Thoracic aorta (tissue), 2 donors: Measurements from ENCODE around the gene CYP4V2. TPM values are rescaled to one million over a fixed set of nuclear protein-coding genes. Genes with fewer than 3 reads are reported as not detected.

Source experiments
- ATAC-seq: fragments of 150-250 bp; one replicate; pipeline ENCODE4 v1.8.0; 2017; ENCODE audit warnings: low read depth; ENCODE audit not compliant: insufficient number of reproducible peaks, low FRiP score
- DNase-seq: peaks from one replicate; pipeline ENCODE4 v3.0.0-alpha.2; 2020; ENCODE audit warnings: low spot score
- H3K27ac ChIP-seq, 2 donors: fragments of 200-600 bp; sonication (generic); 1 replicate in 1 of 2; 2 replicates in 1 of 2; pipeline ENCODE4 v1.5.1; 2016; ENCODE audit warnings: mild to moderate bottlenecking in 2 of 2, moderate library complexity in 2 of 2
- H3K27me3 ChIP-seq: fragments of 200-600 bp; sonication (generic); replicated peaks from 2 replicates; pipeline ENCODE4 v1.6.0; 2016; ENCODE audit warnings: mild to moderate bottlenecking; ENCODE audit not compliant: insufficient read depth
- H3K36me3 ChIP-seq: fragments of 200-600 bp; sonication (generic); one replicate; pipeline ENCODE4 v1.5.1; 2016
- H3K4me1 ChIP-seq, 2 donors: fragments of 200-600 bp; sonication (generic); 1 replicate in 1 of 2; 2 replicates in 1 of 2; pipeline versions ENCODE4 v1.5.1 to v1.6.0; 2016; ENCODE audit warnings: low read depth in 2 of 2, mild to moderate bottlenecking in 1 of 2; ENCODE audit not compliant: control insufficient read depth in 1 of 2
- H3K4me3 ChIP-seq: fragments of 200-600 bp; sonication (generic); 2 replicates; pipeline ENCODE4 v1.5.1; 2016; ENCODE audit warnings: mild to moderate bottlenecking
- H3K9me3 ChIP-seq: fragments of 200-600 bp; sonication (generic); 2 replicates; pipeline ENCODE4 v1.5.1; 2016
- total RNA-seq, 2 donors: library from RNA; depleted of rRNA; stranded (reverse); fragments of >200 nt; gene quantifications; one replicate each; pipeline versions ENCODE4 v1.1.0 to v1.2.3, GENCODE V29; 2016
- TF ChIP-seq, protein P1 (sequence below): fragments of 200-600 bp; sonication (generic); IDR thresholded peaks from one replicate; pipeline ENCODE4 v1.5.1; 2019; ENCODE audit warnings: antibody characterized with exemption

CYP4V2 gene
- total RNA-seq, 2 donors from 2014 or later: 41.8 to 61.2 TPM

DNA sequence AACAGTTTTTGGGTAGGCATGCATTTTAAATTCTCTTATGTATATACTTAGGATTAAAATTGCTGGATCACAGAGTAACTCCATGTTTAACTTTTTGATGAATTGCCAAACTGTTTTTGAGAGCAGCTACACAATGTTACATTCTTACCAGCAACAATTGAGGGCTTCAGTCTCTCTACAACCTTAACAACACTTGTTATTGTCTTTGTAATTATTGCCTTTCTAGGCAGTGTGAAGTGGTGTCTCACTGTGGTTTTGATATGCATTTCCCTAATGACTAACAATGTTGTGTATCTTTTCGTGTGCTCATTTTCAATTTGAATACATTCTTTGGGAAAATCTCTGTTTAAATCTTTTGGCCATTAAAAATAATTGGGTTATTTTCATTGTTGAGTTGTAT, 57.3 kb downstream of the CYP4V2 start:
- H3K27me3 ChIP-seq: no peaks in the 10 kb centered on the region
- no peak overlapping the region for H3K27ac ChIP-seq
- DNase-seq (no peak), ATAC-seq (no peak)
- H3K9me3 ChIP-seq: no peaks in the 10 kb centered on the region
- H3K4me1 ChIP-seq: no peaks in the 10 kb centered on the region
- no peak overlapping the region for H3K4me3 ChIP-seq
- TF ChIP-seq, protein P1, sequence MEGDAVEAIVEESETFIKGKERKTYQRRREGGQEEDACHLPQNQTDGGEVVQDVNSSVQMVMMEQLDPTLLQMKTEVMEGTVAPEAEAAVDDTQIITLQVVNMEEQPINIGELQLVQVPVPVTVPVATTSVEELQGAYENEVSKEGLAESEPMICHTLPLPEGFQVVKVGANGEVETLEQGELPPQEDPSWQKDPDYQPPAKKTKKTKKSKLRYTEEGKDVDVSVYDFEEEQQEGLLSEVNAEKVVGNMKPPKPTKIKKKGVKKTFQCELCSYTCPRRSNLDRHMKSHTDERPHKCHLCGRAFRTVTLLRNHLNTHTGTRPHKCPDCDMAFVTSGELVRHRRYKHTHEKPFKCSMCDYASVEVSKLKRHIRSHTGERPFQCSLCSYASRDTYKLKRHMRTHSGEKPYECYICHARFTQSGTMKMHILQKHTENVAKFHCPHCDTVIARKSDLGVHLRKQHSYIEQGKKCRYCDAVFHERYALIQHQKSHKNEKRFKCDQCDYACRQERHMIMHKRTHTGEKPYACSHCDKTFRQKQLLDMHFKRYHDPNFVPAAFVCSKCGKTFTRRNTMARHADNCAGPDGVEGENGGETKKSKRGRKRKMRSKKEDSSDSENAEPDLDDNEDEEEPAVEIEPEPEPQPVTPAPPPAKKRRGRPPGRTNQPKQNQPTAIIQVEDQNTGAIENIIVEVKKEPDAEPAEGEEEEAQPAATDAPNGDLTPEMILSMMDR: no peak
- no peaks in the 10 kb centered on the region for H3K36me3 ChIP-seq

DNA sequence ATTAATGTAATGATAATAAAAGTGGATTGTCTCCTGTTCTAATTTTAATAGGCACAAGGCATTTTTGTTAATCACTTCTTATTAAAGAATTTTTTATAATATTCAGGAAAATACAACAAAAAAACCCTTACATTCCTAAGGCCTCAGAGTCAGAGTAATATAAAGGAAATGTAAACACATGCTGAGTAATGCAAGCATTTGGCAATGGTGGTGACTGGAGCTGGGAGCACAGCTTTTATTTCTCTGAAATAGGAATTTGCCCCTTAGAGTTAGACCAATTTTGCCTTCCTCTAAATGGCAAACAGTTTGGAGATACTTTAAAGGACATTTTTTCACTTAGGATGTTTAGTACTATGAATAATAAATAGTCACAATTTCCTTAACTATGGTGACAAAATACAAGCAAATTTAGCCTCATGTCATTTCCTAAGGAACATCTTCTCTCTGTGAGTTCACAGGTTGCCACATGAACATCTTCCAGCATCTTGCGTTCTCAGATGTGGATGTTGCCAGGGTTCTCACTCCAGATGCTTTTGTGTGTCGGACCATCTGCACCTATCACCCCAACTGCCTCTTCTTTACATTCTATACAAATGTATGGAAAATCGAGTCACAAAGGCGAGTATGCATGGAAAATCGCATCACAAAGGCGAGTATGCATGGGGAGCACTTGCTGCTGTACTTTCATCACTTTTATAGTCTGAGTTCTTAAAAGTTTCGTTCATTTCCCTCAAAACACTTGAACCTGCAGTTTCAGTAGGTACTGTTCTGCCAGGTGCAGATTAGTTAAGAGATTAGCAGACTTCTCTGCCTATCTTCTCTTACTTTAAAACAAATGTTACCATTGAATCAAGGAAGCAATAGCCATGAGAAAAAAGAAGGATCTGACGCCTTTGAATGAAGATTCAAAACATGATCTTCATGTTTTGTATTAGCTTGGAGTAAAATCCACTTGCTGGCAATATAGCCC, 58.7 kb downstream of the CYP4V2 start:
- TF ChIP-seq, protein P1: no peak
- Histone ChIP-seq H3K36me3 (no peaks in the 10 kb centered on the region), H3K9me3 (no peaks in the 10 kb centered on the region), H3K4me3 (no peak overlapping the region), H3K27me3 (no peaks in the 10 kb centered on the region), H3K4me1 (no peaks in the 10 kb centered on the region), H3K27ac (no peak overlapping the region)
- DNase-seq (no peak), ATAC-seq (no peak)

DNA sequence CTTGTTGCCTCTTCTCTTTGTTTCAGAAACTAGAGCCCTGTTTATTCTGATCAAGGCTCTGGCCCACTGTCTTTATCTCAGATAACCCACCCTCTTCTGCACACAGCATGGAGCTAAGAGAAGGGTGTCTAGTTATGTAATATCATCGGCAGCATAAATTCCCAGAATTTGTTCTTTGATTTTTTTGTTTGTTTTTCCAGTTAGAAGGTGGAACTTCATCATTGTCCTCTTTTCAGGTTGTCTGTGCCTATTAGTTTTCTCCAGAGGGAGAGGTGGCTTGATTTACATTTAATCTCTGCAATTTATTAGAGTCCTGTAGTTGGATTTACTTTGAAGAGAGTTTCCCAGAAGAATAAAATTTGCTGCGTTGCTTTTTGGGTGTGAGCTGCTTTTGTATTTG, 59.4 kb downstream of the CYP4V2 start:
- Histone ChIP-seq H3K36me3 (no peaks in the 10 kb centered on the region), H3K4me3 (no peak overlapping the region), H3K27ac (no peak overlapping the region), H3K27me3 (no peaks in the 10 kb centered on the region), H3K4me1 (no peaks in the 10 kb centered on the region), H3K9me3 (no peaks in the 10 kb centered on the region)
- DNase-seq (no peak), ATAC-seq (no peak)
- TF ChIP-seq, protein P1: no peak

DNA sequence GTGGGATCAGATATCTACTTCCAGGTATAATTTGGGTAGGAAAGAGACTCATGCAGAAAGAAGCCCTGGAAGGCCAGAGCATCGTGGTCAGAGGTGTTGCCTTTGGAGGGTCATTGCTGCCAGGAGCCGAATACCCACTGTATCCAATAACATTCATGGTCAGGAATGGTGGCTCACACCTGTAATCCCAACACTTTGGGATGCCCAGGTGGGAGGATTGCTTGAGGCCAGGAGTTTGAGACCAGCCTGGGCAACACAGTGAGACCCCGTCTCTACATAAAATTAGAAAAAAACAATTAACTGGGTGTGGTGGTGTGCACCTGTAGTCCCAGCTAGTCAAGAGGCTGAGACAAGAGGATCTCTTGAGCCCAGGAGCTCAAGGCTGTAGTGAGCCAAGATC, 63.8 kb downstream of the CYP4V2 start:
- Histone ChIP-seq H3K27ac (no peak overlapping the region), H3K27me3 (no peaks in the 10 kb centered on the region), H3K4me1 (no peaks in the 10 kb centered on the region), H3K4me3 (no peak overlapping the region), H3K9me3 (no peaks in the 10 kb centered on the region), H3K36me3 (no peaks in the 10 kb centered on the region)
- TF ChIP-seq, protein P1: no peak
- DNase-seq: no peak
- no peak for ATAC-seq

DNA sequence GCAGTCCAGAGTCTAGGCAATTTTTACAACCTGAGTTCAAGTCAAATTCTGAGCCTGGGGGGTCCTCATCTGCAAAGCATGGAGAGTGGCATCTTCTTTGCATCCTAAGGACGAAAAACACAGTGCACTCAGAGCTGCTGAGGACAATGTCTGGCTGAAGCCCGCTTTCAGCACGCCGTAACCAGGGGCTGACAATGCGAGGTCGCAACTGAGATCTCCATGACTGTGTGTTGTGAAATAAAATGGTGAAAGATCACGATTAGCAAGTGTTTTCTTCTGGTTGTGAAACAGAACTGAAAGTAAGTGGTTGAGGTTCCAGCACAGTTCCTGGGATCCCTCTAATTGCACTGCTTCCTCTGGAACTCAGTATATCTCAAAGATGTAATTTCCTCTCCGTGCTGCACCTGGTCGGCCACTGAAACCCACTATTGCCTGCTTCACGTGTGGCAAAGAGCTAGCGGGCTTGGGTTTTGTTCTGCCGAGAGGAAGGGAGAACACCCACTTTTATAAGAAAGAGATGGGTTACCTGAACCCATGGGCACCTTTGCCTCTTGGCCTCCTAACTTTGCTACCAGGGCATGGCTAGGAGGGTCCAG, 66.9 kb downstream of the CYP4V2 start:
- H3K36me3 ChIP-seq: no peaks in the 10 kb centered on the region
- no peaks in the 10 kb centered on the region for H3K27me3 ChIP-seq
- H3K4me1 ChIP-seq: no peaks in the 10 kb centered on the region
- H3K4me3 ChIP-seq: no peak overlapping the region
- DNase-seq: no peak
- TF ChIP-seq, protein P1: no peak
- no peaks in the 10 kb centered on the region for H3K9me3 ChIP-seq
- ATAC-seq: no peak
- H3K27ac ChIP-seq: no peak overlapping the region
